NB4 (cell line): Measurements from ENCODE around the gene PLSCR3.

Experiments used
- MYC ChIP-seq: IDR thresholded peaks from 2 replicates; pipeline ENCODE4 v1.6.1; 2011; ENCODE audit warnings: low read depth, low read length
- POLR2A ChIP-seq: IDR thresholded peaks from 2 replicates; pipeline ENCODE4 v1.6.1; 2011; ENCODE audit warnings: mild to moderate bottlenecking; ENCODE audit not compliant: insufficient read length; ENCODE audit errors: extremely low read depth
- TF ChIP-seq, protein P1 (sequence below): IDR thresholded peaks from one replicate; pipeline ENCODE4 v1.5.1; 2012; ENCODE audit warnings: low read depth, low read length
- TF ChIP-seq, protein P2 (sequence below): IDR thresholded peaks from 2 replicates; pipeline ENCODE4 v1.6.1; 2011; ENCODE audit warnings: low read depth, low read length

DNA sequence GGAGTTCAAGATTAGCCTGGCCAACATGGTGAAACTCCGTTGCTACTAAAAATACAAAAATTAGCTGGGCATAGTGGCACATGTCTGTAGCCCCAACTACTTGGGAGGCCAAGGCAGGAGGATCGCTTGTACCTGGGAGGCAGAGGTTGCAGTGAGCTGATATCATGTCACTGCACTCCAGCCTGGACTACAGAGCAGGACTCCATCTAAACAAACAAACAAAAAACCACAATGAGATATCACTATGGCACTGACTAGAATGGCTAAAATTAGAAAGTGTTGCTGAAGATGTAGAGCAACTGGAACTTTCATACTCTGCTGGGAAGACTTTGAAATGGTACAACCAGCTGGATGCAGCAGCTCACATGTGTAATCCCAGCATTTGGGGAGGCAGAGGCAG is 20.0 kb downstream of the PLSCR3 start:
- TF ChIP-seq POLR2A (no peak), MYC (no peak)
- TF ChIP-seq, protein P1, sequence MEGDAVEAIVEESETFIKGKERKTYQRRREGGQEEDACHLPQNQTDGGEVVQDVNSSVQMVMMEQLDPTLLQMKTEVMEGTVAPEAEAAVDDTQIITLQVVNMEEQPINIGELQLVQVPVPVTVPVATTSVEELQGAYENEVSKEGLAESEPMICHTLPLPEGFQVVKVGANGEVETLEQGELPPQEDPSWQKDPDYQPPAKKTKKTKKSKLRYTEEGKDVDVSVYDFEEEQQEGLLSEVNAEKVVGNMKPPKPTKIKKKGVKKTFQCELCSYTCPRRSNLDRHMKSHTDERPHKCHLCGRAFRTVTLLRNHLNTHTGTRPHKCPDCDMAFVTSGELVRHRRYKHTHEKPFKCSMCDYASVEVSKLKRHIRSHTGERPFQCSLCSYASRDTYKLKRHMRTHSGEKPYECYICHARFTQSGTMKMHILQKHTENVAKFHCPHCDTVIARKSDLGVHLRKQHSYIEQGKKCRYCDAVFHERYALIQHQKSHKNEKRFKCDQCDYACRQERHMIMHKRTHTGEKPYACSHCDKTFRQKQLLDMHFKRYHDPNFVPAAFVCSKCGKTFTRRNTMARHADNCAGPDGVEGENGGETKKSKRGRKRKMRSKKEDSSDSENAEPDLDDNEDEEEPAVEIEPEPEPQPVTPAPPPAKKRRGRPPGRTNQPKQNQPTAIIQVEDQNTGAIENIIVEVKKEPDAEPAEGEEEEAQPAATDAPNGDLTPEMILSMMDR = no peak
- TF ChIP-seq, protein P2, sequence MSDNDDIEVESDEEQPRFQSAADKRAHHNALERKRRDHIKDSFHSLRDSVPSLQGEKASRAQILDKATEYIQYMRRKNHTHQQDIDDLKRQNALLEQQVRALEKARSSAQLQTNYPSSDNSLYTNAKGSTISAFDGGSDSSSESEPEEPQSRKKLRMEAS = no peak
